GOT3 (cell line): Measurements from ENCODE around the gene LCTL.
A peak's percentile ranks its signal among the peaks of the same experiment; 100 is the strongest.

Source experiments
- DNase-seq: peaks from one replicate; lab custom pipeline; 2025; ENCODE audit warnings: mixed read lengths; lab: John Stamatoyannopoulos, UW

Gene LCTL

DNA sequence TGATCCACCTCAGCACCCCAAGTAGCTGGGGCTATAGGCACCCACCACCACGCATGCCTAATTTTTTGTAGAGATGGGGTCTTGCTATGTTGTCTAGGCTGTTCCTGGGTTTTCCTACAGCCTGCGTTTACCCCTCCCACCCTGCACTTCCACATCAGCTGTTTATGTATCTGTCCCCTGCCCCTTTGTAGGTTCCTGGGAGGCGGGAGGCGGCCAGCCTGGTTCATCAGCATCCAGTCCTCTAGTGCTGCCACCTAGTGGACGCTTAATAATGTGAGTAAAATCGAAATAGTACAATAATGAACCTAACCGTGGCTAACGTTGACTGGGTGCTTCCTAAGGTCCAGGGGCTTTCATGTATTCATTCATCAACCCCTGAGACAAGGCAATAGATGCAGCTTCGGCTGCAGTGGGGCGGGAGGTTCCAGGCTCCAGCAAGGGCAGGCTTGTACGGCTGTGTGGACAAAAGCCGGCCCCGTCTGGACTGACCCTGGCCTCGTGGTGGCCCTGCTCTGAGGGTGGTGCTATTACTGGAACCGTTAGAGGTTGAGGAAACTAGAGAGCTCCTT is 1.2 kb upstream of the LCTL start:
- no peak for DNase-seq

GRCh38 chr15:66565141-66565641 is 607 bp downstream of the LCTL start:
- DNase-seq, result no peak

DNA sequence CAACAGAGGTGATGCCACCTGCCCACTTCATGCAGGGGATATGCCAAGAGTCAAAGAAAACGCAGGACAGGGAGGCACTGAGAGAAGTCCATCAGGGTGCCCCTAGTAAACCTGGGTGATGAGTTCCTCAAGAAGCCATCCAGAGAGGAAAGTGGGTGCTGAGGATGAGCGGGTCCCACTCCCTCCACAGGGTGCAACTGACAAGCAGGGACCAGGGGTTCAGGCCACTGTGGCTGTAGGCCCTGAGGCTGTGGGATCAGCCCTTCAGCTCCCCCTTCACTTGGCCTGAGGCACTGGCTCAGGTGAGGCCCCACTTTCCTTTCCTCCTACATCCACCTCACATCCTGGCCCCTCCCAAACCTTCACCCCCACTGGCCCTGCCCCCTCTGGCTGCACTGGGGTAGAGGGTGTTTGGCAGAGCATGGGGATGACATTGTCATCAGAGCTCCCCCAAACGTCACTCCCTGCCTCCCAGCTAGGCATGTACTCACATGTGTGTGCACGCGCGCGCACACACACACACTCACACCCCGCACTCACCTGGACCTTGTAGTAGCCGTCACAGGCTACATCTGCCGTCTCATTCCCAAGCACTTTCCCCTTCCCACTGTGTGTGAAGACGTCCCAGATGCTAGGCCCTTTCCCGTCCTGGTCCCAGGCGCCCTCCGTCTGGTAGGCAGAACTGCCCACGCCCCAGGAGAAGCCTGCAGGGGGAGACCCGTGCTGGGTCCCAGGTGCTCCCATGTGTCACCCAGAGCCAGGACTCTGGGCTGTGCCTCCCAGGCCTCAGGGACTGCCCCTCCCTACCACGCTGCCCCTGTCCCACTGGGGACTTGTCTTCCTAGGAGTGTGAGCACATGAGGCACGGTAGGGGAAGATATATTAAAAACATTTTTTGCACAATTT is 1.4 kb downstream of the LCTL start:
- DNase-seq, result no peak

- no peak for DNase-seq
Measured at GRCh38 chr15:66563566-66564110, 2.2 kb downstream of the LCTL start.

- DNase-seq, result no peak
Measured at GRCh38 chr15:66563126-66563525, 2.7 kb downstream of the LCTL start.

GRCh38 chr15:66560856-66561525 is 4.8 kb downstream of the LCTL start:
- no peak for DNase-seq

- DNase-seq, result no peak
Measured at GRCh38 chr15:66558271-66558670, 7.5 kb downstream of the LCTL start.

- DNase-seq, result no peak
Measured at GRCh38 chr15:66555685-66556084, 10.1 kb downstream of the LCTL start.

- no peak for DNase-seq
Measured at GRCh38 chr15:66545255-66545654, 20.5 kb downstream of the LCTL start.

DNA sequence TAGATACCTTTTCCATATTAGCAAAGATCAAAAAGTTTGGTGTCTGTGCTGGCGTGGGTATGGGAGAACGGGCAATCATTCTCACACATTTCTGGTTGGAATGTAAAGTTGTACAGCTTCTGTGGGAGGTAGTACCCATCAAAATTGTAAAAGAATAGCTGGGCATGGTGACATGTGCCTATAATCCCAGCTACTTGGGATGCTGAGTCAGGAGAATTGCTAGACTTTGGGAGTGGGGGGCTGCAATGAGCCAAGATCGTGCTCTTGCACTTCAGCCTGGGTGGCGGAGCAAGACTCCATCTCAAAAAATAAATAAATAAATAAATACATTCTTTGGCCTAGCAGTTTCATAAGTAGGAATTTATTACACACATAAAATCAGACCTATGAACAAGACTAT is 22.9 kb downstream of the LCTL start:
- no peak for DNase-seq

DNA sequence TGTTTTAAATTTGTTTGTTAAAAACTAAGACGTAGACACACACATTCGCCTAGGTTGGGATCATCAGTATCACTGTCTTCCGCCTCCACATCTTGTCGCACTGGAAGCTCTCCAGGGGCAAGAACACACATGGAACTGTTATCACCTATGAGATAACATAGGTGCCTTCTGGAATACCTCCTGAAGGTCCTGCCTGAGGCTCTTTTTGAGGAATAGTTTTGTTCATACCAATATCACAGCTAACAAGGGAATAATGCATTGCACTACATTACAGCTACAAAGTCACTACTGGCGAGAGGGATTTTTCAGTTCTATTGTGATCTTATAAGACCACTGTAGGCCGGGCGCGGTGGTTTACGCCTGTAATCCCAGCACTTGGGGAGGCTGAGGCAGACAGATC is 30.7 kb downstream of the LCTL start:
- no peak for DNase-seq

- DNase-seq, result no peak
Measured at GRCh38 chr15:66524838-66525237, 41.0 kb downstream of the LCTL start.

- DNase-seq, result no peak
Measured at GRCh38 chr15:66523926-66524325, 41.9 kb downstream of the LCTL start.

- no peak for DNase-seq
Measured at GRCh38 chr15:66515901-66516322, 49.9 kb downstream of the LCTL start.

- DNase-seq, result no peak
Measured at GRCh38 chr15:66514586-66514985, 51.2 kb downstream of the LCTL start.

GRCh38 chr15:66508293-66508883 is 57.4 kb downstream of the LCTL start:
- no peak for DNase-seq

- no peak for DNase-seq
Measured at GRCh38 chr15:66505818-66506217, 60.0 kb downstream of the LCTL start.

DNA sequence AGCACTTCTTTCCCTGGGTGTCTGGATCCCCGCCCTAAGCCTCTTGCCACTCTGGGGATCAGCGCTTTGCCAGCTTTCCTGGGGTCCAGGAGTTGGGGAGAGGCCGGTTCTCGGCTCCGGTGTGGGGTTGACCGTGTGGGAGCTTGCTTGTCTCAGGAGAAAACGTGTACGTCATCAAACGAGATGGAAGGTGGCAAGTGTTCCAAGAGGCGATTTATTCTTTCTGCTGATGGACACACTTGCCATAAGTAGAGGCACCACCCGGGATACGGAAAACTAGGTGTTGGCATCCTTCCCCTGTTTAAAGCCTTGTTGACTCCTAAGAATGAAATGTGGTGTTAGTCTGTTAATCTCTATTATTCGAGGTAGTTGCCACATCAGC is 60.4 kb downstream of the LCTL start:
- no peak for DNase-seq

DNA sequence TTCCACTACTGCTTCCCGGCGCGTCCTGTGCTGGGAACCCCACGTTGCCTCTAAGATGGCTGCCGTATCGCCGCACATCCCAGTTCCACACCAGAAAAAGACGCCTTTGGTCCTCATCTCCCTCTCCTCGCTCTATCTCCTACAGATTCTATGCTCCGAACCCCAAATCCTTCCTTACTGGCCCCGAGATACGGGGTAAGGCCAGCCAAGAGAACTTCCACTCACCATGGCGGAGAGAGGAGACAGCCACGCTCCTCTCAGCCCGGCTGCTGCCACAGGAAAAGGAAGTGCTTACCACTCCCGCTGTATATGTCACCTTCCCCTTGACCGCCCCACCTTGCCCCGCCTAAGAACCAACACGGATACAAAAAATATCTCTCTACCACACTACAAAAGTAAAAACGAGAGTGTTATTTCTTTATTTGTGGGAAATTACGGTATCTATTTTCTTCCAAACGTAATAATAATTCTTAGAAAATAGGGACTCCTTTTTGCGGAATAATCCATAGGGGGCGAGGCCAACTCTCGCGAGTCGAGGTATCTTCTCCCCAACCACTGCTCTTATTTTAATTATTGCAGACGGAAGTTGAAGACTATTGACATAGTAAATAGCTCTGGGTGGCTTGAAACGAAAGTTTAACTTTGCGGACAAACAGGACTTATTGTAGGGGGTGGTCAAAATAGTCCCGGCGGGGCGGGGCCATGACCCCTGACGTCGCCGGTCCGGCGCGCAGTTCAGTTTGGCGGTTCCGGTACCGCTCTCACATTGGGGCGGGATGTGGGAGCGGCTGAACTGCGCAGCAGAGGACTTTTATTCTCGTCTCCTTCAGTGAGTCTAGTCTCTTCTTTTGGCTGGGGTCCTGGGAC is 61.0 kb downstream of the LCTL start, which contains the start of the genes RPL4 and ZWILCH:
RPL4 (minus strand) TSS at position 293 of the 867 bp plus-strand sequence; CDS start at position 228, 65 bp downstream.
ZWILCH (plus strand) TSS at position 764 of the 867 bp plus-strand sequence; CDS start at position 777, 13 bp downstream.
- DNase-seq, result peak; percentile 51

GRCh38 chr15:66503780-66504562 is 61.8 kb downstream of the LCTL start:
- no peak for DNase-seq
